HPDE6-E6E7 (cell line): Measurements from ENCODE around the gene ERGIC2.
A peak's percentile ranks its signal among the peaks of the same experiment; 100 is the strongest.
"Not testable (repeated sequence)": the region's sequence is repeated elsewhere in the genome, so short reads cannot be mapped to it uniquely, and the experiment has no call there.

Experiments
- DNase-seq: peaks from one replicate; pipeline ENCODE4 v3.0.0; 2011; ENCODE audit warnings: missing footprints; ENCODE audit errors: extremely low spot score

ERGIC2 gene

GRCh38 chr12:29380536-29381523 is at the start of gene ERGIC2:
Gene ERGIC2, minus strand, starts transcription at chr12:29381172. Its CDS starts 9,539 bp downstream, at chr12:29371633.
- peak; percentile 94 for DNase-seq

GRCh38 chr12:29430716-29431044 is 49.7 kb upstream of the ERGIC2 start:
- no peak for DNase-seq

GRCh38 chr12:29429999-29430715 is 49.2 kb upstream of the ERGIC2 start:
- no peak for DNase-seq

GRCh38 chr12:29428633-29429032 is 47.7 kb upstream of the ERGIC2 start:
- peak; percentile 64 for DNase-seq

- DNase-seq = no peak
Observed at GRCh38 chr12:29427964-29428363, 47.0 kb upstream of the ERGIC2 start.

GRCh38 chr12:29426498-29426897 is 45.5 kb upstream of the ERGIC2 start:
- no peak for DNase-seq

- DNase-seq = no peak
Observed at GRCh38 chr12:29425722-29426121, 44.8 kb upstream of the ERGIC2 start.

- no peak for DNase-seq
Observed at GRCh38 chr12:29416748-29417147, 35.8 kb upstream of the ERGIC2 start.

GRCh38 chr12:29415111-29415510 is 34.1 kb upstream of the ERGIC2 start:
- DNase-seq = no peak

- DNase-seq = no peak
Observed at GRCh38 chr12:29414368-29414767, 33.4 kb upstream of the ERGIC2 start.

- DNase-seq = no peak
Observed at GRCh38 chr12:29405561-29405960, 24.6 kb upstream of the ERGIC2 start.

GRCh38 chr12:29403991-29404390 is 23.0 kb upstream of the ERGIC2 start:
- DNase-seq = no peak

- DNase-seq = no peak
Observed at GRCh38 chr12:29402437-29402836, 21.5 kb upstream of the ERGIC2 start.

GRCh38 chr12:29398495-29398894 is 17.5 kb upstream of the ERGIC2 start:
- DNase-seq = no peak

- no peak for DNase-seq
Observed at GRCh38 chr12:29396774-29397173, 15.8 kb upstream of the ERGIC2 start.

- no peak for DNase-seq
Observed at GRCh38 chr12:29395356-29395755, 14.4 kb upstream of the ERGIC2 start.

- not testable (repeated sequence) for DNase-seq
Observed at GRCh38 chr12:29390419-29390818, 9.4 kb upstream of the ERGIC2 start.

- no peak for DNase-seq
Observed at GRCh38 chr12:29389295-29389919, 8.4 kb upstream of the ERGIC2 start.

GRCh38 chr12:29386084-29386680 is 5.2 kb upstream of the ERGIC2 start:
- DNase-seq = not testable (repeated sequence)

- DNase-seq = not testable (repeated sequence)
Observed at GRCh38 chr12:29385194-29385593, 4.2 kb upstream of the ERGIC2 start.

GRCh38 chr12:29382251-29382650 is 1.3 kb upstream of the ERGIC2 start:
- DNase-seq = no peak

GRCh38 chr12:29376118-29376517 is 4.9 kb downstream of the ERGIC2 start:
- no peak for DNase-seq
